ENCODE data around the gene ABCC1. TPM values are rescaled to one million over a fixed set of nuclear protein-coding genes. Genes with fewer than 3 reads are reported as not detected.

The ABCC1 gene
- total and polyA plus RNA-seq, 4 donors: 12.4 to 41.5 (median 31.3) TPM

DNA sequence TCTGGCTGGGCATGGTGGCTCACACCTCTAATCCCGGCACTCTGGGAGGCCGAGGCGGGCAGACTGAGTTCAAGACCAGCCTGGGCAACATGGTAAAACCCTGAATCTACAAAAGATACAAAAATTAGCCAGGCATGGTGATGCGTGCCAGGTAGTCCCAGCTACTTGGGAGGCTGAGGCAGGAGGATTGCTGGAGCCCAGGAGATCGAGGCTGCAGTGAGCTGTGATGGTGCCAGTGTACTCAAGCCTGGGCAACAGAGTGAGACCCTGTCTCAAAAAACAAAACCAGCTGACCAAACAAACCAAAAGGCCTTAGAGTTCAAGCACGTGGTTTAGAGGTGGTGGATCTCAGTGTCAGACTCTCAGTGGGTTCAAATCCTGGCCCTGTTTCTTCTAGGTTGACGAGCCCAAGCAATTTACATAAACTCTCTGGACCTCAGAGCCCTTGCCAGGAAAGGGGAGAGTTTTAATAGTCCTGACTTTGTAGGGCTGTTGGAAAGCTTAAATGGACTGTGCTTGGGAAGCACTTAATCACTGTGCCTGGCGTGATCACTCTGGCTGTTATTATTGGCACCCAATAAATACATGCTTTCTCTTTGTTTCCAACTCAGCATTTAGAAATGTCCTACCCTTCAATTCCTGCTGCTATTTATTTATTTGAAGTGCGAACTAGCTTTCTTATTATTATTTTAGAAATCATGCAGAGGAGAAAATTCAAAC is 44.7 kb downstream of the ABCC1 start:
- Histone ChIP-seq H3K27ac (ENCODE audit: low read depth in 1 of 2, low read length in 1 of 2) (peak overlapping the region in 1 of 2 donors; percentile 20), H3K9ac (ENCODE audit: insufficient read depth in 1 of 2, low read length in 2 of 2) (no peak overlapping the region)
- 80 to 88% methylated on average over 9 of the region's 9 CpGs for WGBS, 2 donors

DNA sequence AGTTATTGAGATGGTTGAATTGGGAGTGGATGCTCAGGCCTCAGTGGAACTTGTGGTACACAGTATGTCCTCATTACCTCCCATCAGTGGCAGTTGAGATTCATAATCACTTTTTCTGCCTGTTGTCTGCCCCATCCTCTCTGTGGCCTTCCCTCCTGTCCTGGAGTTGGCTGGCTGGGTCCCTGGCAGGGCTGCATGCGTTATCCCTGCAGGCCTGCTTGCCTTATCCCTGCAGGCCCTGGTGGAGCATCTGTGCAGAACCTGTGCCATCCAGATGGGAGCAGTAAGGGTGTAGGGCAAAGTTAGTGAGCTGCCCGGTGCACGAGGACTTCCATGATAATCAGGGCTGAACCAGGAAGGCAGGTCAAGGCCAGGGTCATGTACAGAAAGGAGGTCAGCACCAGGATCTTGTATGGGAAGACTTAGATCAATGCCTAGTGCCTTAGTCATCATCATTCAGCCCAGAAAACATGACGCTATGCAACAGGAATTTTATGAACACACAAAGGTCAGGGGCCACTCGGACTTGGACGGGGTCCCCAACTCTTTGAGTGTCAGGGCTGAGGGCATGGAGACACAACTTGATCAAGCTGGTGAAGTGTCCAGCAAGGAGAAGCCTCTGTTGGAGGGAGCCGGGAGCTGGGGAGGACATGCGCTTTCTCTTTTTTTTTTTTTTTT is 47.2 kb downstream of the ABCC1 start:
- H3K27me3 ChIP-seq (ENCODE audit: control insufficient read depth in 3 of 3, insufficient read depth in 3 of 3, low read length in 2 of 3): no peaks in the 10 kb centered on the region
- H3K9ac ChIP-seq (ENCODE audit: insufficient read depth in 1 of 2, low read length in 2 of 2): no peak overlapping the region
- ATAC-seq (ENCODE audit: insufficient read depth, low FRiP score) (peak; percentile 64), DNase-seq (peak; percentile 64 to 73 (median 72))
- no peaks in the 10 kb centered on the region for H3K36me3 ChIP-seq (ENCODE audit: control insufficient read depth in 4 of 4, insufficient read depth in 4 of 4, low read length in 4 of 4)
- TF ChIP-seq, protein P1, sequence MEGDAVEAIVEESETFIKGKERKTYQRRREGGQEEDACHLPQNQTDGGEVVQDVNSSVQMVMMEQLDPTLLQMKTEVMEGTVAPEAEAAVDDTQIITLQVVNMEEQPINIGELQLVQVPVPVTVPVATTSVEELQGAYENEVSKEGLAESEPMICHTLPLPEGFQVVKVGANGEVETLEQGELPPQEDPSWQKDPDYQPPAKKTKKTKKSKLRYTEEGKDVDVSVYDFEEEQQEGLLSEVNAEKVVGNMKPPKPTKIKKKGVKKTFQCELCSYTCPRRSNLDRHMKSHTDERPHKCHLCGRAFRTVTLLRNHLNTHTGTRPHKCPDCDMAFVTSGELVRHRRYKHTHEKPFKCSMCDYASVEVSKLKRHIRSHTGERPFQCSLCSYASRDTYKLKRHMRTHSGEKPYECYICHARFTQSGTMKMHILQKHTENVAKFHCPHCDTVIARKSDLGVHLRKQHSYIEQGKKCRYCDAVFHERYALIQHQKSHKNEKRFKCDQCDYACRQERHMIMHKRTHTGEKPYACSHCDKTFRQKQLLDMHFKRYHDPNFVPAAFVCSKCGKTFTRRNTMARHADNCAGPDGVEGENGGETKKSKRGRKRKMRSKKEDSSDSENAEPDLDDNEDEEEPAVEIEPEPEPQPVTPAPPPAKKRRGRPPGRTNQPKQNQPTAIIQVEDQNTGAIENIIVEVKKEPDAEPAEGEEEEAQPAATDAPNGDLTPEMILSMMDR (IDR thresholded peaks at IDR 0.05; ENCODE audit: control extremely low read depth, extremely low read depth): no peak
- WGBS, 2 donors: 57 to 69% methylated on average over 8 of the region's 8 CpGs
- H3K4me3 ChIP-seq: no peak overlapping the region
- no peaks in the 10 kb centered on the region for H3K9me3 ChIP-seq (ENCODE audit: control insufficient read depth in 4 of 4, insufficient read depth in 3 of 4, low read length in 3 of 4)
- H3K27ac ChIP-seq (ENCODE audit: low read depth in 1 of 2, low read length in 1 of 2): peak overlapping the region; percentile 37 to 77
- H3K4me1 ChIP-seq (ENCODE audit: control insufficient read depth in 5 of 5, insufficient read depth in 5 of 5, low read length in 5 of 5): peaks cover 8 to 22% (median 9%) of the 10 kb centered on the region in 5 donors

More for the DNA sequence above, 44.7 kb downstream of the ABCC1 start:
- Histone ChIP-seq H3K27me3 (ENCODE audit: control insufficient read depth in 3 of 3, insufficient read depth in 3 of 3, low read length in 2 of 3) (no peaks in the 10 kb centered on the region), H3K4me3 (no peak overlapping the region), H3K36me3 (ENCODE audit: control insufficient read depth in 4 of 4, insufficient read depth in 4 of 4, low read length in 4 of 4) (no peaks in the 10 kb centered on the region), H3K9me3 (ENCODE audit: control insufficient read depth in 4 of 4, insufficient read depth in 3 of 4, low read length in 3 of 4) (no peaks in the 10 kb centered on the region), H3K4me1 (ENCODE audit: control insufficient read depth in 5 of 5, insufficient read depth in 5 of 5, low read length in 5 of 5) (peaks cover 7 to 23% (median 9%) of the 10 kb centered on the region in 5 donors)
- TF ChIP-seq, protein P1 (IDR thresholded peaks at IDR 0.05; ENCODE audit: control extremely low read depth, extremely low read depth): no peak
- peak in 2 of 3 donors; percentile 45 to 66 for DNase-seq
- no peak for ATAC-seq (ENCODE audit: insufficient read depth, low FRiP score)

DNA sequence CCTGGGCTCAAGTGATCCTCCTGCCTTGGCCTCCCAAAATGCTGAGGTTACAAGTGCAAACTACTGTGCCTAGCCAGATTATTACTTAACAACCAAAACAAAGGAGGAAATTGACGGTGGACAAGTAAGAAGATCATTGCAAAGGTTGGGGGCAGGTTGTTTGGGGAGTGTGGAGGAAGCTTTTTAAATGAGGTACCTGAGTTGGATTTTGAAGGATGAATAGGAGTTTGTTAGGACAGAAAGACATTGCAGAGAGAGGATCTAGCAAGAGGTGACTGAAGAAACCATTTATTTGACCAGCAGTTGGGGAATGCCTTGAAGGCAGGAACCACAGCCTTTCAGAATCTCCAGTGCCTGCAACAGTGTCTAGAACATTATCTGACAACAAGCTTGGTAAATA is 51.3 kb downstream of the ABCC1 start:
- WGBS, 2 donors: 34 to 76% methylated on average over 1 of the region's 1 CpG
- Histone ChIP-seq H3K4me3 (no peak overlapping the region), H3K9ac (ENCODE audit: insufficient read depth in 1 of 2, low read length in 2 of 2) (no peak overlapping the region), H3K4me1 (ENCODE audit: control insufficient read depth in 5 of 5, insufficient read depth in 5 of 5, low read length in 5 of 5) (peaks cover 8 to 19% (median 15%) of the 10 kb centered on the region in 5 donors), H3K9me3 (ENCODE audit: control insufficient read depth in 4 of 4, insufficient read depth in 3 of 4, low read length in 3 of 4) (no peaks in the 10 kb centered on the region), H3K27ac (ENCODE audit: low read depth in 1 of 2, low read length in 1 of 2) (no peak overlapping the region), H3K36me3 (ENCODE audit: control insufficient read depth in 4 of 4, insufficient read depth in 4 of 4, low read length in 4 of 4) (no peaks in the 10 kb centered on the region), H3K27me3 (ENCODE audit: control insufficient read depth in 3 of 3, insufficient read depth in 3 of 3, low read length in 2 of 3) (no peaks in the 10 kb centered on the region)
- DNase-seq (no peak), ATAC-seq (ENCODE audit: insufficient read depth, low FRiP score) (no peak)
- TF ChIP-seq, protein P1 (IDR thresholded peaks at IDR 0.05; ENCODE audit: control extremely low read depth, extremely low read depth): no peak

Measured in lung (tissue), 12 donors.